GM23248 (cell line): ENCODE results near the gene HOMER2.

Experiments
- EZH2 ChIP-seq: fragments of 200-600 bp; sonication (generic); IDR thresholded peaks from 2 replicates; pipeline ENCODE4 v1.6.1; 2018; ENCODE audit warnings: antibody characterized with exemption, mild to moderate bottlenecking; ENCODE audit not compliant: insufficient read depth, poor library complexity, severe bottlenecking
- EZH2phosphoT487 ChIP-seq: fragments of 200-600 bp; sonication (generic); IDR thresholded peaks from 2 replicates; pipeline ENCODE4 v1.6.1; 2018; ENCODE audit warnings: antibody characterized with exemption, moderate library complexity, mild to moderate bottlenecking, low read depth; ENCODE audit not compliant: insufficient read depth

DNA sequence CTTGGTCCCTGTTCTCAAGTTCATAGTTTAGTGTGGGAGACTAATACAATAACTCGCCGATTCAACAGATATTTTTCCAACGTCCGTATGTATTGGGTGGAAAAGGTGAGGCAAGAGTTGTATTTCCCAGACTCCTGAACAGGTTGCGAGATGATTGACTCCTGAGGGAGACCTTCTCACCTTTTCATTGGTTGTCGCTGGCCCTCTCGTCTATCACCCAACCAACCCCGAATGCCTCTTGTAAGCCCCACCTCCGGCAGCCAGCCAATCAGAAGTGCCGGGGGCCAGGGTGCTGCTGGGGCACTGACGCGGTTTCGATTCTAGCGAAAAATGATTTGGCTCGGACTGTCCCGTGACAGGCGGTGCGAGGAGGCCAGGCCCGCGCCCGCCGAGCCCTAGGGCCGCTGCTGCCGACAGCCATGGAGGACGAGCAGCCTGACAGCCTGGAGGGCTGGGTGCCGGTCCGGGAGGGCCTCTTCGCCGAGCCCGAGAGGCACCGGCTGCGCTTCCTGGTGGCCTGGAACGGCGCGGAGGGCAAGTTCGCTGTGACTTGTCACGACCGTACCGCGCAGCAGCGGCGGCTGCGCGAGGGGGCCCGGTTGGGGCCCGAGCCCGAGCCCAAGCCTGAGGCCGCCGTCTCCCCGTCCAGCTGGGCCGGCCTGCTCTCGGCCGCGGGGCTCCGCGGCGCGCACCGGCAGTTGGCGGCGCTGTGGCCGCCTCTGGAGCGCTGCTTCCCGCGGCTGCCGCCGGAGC is 143.0 kb downstream of the HOMER2 start, which contains the start of gene WHAMM:
- TF ChIP-seq EZH2phosphoT487: no peak
- no peak for TF ChIP-seq EZH2
